BJ (cell line): ENCODE data around the gene SLC35F4. TPM values are rescaled to one million over a fixed set of nuclear protein-coding genes. Genes with fewer than 3 reads are reported as not detected.

Experiments
- CTCF ChIA-PET: fragments of 350-600 bp; formaldehyde crosslinking; extraction: SDS; loops from one replicate; lab custom pipeline; 2021; ENCODE audit warnings: antibody characterized with exemption, inconsistent platforms; lab: Yijun Ruan, JAX
- POLR2A ChIA-PET: fragments of 300-600 bp; sonication (Branson Sonifier 250); formaldehyde crosslinking; extraction: SDS; loops from one replicate; lab custom pipeline; 2021; ENCODE audit warnings: antibody characterized with exemption; lab: Charles Lee
- DNase-seq: peaks from one replicate; pipeline ENCODE4 v3.0.0-alpha.2; 2011; ENCODE audit warnings: low read depth
- H3K27me3 ChIP-seq: 2 replicates; pipeline ENCODE4 v1.6.0; 2011; ENCODE audit warnings: low read length; ENCODE audit not compliant: control insufficient read depth, insufficient read depth
- H3K36me3 ChIP-seq: 2 replicates; pipeline ENCODE4 v1.5.1; 2011; ENCODE audit warnings: low read length; ENCODE audit not compliant: control insufficient read depth, insufficient read depth
- H3K4me3 ChIP-seq: 2 replicates; pipeline ENCODE4 v1.5.1; 2011; ENCODE audit warnings: low read depth, mild to moderate bottlenecking, control low read depth, low read length
- polyA plus RNA-seq: library from polyadenylated mRNA; depleted of rRNA; stranded (reverse); fragments of >200 nt; gene quantifications from 2 replicates; pipeline ENCODE4 v1.2.3, GENCODE V29; 2011
- TF ChIP-seq, protein P1 (sequence below): IDR thresholded peaks from 2 replicates; pipeline ENCODE4 v1.5.1; 2011; ENCODE audit warnings: low read depth, mild to moderate bottlenecking, control low read depth, inconsistent platforms, low read length, moderate library complexity; ENCODE audit not compliant: insufficient read depth

Gene SLC35F4
- polyA plus RNA-seq, 1 experiment = not detected

DNA sequence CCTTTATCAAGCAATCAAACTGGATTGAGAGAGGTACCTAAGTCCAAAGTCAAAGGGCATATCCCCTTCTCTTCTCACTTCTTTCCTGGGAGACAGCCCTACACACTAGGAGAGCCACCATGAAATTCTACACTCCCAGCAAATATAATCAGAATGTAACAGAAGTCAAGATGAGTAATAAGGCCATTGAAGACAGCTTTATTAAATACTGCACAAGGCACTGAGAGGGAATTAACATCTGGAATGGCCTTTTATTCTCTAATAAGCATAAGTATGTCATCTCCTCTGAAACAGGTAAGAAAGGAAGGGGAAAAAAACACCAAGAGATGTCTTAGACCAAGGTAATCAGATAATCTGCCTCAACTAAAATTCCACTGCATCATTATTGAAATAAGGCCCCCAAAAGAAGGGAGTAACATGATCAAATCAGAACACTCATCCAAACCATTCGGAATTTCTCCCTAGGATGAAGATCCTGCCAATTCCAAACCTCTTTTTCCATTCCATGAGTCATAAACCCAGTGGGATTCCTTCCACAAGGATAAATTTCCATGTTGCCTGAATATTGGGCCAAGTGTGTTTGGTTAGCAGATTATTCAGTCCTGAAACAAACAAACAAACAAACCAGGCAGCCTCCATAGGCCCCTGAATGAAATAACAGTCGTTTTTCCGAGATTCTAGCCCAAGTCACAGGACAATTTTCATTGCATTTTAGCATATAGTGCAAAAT is 19.9 kb downstream of the SLC35F4 start:
- CTCF ChIA-PET = no interaction called here

DNA sequence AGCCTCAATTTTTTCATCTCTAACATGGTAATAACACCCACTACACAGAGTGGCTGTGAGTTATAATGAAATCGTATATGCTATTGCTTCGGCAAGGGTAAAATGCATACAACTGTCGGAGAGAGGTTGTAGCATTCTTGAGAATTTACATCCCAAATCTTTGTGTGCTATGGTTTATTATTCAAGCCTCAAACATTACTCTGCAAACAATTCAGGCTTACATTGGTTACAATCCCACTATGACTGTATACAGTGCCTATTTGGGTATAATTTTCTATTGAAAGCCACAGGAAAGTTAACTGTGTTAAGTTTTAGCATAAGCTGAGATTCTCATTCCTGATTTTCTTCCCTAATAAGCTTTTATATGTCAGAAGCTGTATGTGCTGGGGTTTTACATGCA is 20.6 kb downstream of the SLC35F4 start:
- Histone ChIP-seq H3K4me3 (no peak overlapping the region), H3K36me3 (no peaks in the 10 kb centered on the region), H3K27me3 (0 out of 2 replicates have a peak, but pooled peaks cover 1% of the 10 kb centered on the region)
- TF ChIP-seq, protein P1, sequence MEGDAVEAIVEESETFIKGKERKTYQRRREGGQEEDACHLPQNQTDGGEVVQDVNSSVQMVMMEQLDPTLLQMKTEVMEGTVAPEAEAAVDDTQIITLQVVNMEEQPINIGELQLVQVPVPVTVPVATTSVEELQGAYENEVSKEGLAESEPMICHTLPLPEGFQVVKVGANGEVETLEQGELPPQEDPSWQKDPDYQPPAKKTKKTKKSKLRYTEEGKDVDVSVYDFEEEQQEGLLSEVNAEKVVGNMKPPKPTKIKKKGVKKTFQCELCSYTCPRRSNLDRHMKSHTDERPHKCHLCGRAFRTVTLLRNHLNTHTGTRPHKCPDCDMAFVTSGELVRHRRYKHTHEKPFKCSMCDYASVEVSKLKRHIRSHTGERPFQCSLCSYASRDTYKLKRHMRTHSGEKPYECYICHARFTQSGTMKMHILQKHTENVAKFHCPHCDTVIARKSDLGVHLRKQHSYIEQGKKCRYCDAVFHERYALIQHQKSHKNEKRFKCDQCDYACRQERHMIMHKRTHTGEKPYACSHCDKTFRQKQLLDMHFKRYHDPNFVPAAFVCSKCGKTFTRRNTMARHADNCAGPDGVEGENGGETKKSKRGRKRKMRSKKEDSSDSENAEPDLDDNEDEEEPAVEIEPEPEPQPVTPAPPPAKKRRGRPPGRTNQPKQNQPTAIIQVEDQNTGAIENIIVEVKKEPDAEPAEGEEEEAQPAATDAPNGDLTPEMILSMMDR = no peak
- ChIA-PET POLR2A (no interaction called here), CTCF (no interaction called here)
- no peak for DNase-seq

More for the DNA sequence above, 19.9 kb downstream of the SLC35F4 start:
- H3K4me3 ChIP-seq = no peak overlapping the region
- TF ChIP-seq, protein P1 = no peak
- 0 out of 2 replicates have a peak, but pooled peaks cover 1% of the 10 kb centered on the region for H3K27me3 ChIP-seq
- DNase-seq = no peak
- POLR2A ChIA-PET = no interaction called here
- no peaks in the 10 kb centered on the region for H3K36me3 ChIP-seq

DNA sequence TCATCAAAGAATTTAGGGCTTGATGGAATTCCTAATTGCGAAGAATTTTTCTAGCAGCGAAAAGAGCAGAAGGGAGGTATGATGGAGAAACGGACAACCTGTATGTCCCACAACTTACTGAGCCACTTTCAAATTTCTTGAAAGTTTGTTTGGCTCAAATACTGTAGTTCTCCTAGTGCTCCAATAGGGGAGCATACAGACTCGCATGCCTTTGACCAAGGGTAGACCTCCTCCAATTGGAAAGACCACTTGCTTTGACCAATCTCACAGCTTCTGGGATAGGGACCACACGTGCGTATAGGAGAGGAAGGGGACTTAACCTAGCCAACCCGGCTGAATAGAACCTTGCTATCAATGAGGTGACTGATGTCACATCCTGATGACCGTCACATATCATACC is 28.6 kb downstream of the SLC35F4 start:
- CTCF ChIA-PET = no interaction called here
- TF ChIP-seq, protein P1 = no peak
- Histone ChIP-seq H3K27me3 (0 out of 2 replicates have a peak, but pooled peaks cover 2% of the 10 kb centered on the region), H3K36me3 (no peaks in the 10 kb centered on the region), H3K4me3 (no peak overlapping the region)
- POLR2A ChIA-PET = no interaction called here
- DNase-seq = no peak

DNA sequence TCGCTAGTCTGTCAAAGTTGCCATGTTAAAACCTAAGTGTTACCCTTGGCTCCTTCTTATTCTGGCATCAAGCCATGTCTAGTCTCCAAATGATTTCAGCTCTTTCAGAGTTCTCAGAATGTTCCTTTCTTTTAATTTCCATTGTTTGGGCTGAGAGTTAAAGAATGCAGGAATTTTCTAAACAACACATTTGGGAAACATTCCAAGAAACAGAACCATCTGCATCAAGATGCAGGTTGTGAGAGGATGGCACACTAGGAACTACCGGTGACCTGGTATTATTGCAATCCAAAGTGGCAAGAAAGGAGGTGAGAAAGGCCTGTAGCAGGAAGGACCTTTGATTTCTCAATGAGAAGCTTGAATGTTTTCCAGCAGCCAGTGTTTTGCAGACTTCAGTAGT is 30.1 kb downstream of the SLC35F4 start:
- Histone ChIP-seq H3K36me3 (no peaks in the 10 kb centered on the region), H3K27me3 (peaks cover 2% of the 10 kb centered on the region; the same call in 1 of the 2 replicates), H3K4me3 (no peak overlapping the region)
- CTCF ChIA-PET = no interaction called here
- POLR2A ChIA-PET = no interaction called here
- DNase-seq = no peak
- TF ChIP-seq, protein P1 = no peak

DNA sequence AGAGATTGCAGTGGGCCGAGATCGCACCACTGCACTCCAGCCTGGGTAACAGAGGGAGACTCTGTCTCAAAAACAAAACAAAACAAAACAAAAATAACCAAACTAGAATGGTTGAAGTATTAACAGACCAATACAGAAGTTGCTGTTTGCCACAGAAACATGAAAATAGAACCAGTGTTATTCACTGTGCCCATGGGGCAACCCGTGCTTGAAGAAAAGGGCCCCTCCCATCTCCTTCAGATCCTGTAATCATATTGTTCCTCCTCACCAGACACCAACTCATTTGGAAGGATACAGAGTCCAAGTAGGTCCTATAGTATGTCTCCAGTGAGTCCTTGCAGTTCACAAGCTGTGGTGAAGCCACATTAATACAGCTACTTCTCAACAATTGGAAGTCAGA is 30.9 kb downstream of the SLC35F4 start:
- POLR2A ChIA-PET = no interaction called here
- Histone ChIP-seq H3K36me3 (no peaks in the 10 kb centered on the region), H3K4me3 (no peak overlapping the region), H3K27me3 (peaks cover 2% of the 10 kb centered on the region; the same call in 1 of the 2 replicates)
- CTCF ChIA-PET = no interaction called here
- TF ChIP-seq, protein P1 = no peak
- DNase-seq = no peak
